Measurements from ENCODE around the gene LRRC32. TPM values are rescaled to one million over a fixed set of nuclear protein-coding genes. Genes with fewer than 3 reads are reported as not detected.
"Not testable (repeated sequence)": the region's sequence is repeated elsewhere in the genome, so short reads cannot be mapped to it uniquely, and the experiment has no call there.

Gene LRRC32
- total and polyA plus RNA-seq, 3 experiments from 2014 or later, result 0.06 to 2.8 (median 1.5) TPM

DNA sequence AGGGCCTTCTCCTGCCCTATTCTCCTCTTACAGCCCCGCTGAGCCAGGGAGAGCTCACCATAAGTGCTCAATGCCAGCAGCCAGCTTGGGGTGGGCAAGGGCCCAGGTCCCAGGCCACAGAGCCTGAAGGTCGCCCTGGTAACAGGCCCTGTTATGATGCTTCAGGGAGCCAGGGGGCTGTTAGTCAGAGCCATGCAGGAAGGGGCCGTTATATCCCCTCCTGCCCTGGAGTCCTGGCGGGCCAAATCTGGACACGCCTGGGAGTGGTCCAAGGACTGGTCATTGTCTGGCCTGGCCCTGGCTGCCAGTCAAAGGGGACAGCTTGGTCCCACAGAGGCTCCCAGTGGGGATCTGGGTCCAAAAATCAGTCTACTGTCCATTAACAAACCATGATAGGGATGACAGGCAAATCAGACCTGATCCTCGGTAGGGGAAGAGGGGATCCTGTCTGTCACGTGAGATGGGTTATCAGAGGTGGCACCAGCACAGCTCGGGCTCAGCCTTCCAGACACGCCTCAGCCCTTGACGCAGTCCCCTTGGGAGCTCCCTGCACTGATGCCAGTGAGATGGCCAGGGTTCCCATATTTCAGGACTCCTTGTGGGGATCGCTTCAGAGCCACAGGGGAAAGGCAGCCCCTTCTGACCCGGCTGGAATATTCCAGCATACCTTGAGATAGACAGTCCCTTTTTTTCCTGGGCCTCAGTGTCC is 55.9 kb downstream of the LRRC32 start:
- Mint-ChIP-seq H3K4me1 (no peaks in the 10 kb centered on the region), H3K27ac (no peak overlapping the region), H3K4me3 (no peak overlapping the region), H3K27me3 (peaks cover 5 to 10% of the 10 kb centered on the region in 2 donors), H3K36me3 (no peaks in the 10 kb centered on the region), H3K9me3 (peaks cover 0 to 6% (median 0%) of the 10 kb centered on the region in 5 donors)
- Histone ChIP-seq H3K4me1 (ENCODE audit: insufficient read depth, low read length) (no peaks in the 10 kb centered on the region), H3K27me3 (ENCODE audit: insufficient read depth, low read length, poor library complexity, severe bottlenecking) (no peaks in the 10 kb centered on the region), H3K36me3 (ENCODE audit: insufficient read depth, low read length) (no peaks in the 10 kb centered on the region), H3K4me3 (ENCODE audit: low read length) (no peak overlapping the region), H3K27ac (ENCODE audit: low read depth, low read length) (no peak overlapping the region), H3K9me3 (ENCODE audit: low read length) (no peaks in the 10 kb centered on the region)
- POLR2A ChIA-PET, result no interaction called here
- CTCF ChIA-PET, result no interaction called here
- peak in 1 of 5 donors; percentile 24 for DNase-seq

DNA sequence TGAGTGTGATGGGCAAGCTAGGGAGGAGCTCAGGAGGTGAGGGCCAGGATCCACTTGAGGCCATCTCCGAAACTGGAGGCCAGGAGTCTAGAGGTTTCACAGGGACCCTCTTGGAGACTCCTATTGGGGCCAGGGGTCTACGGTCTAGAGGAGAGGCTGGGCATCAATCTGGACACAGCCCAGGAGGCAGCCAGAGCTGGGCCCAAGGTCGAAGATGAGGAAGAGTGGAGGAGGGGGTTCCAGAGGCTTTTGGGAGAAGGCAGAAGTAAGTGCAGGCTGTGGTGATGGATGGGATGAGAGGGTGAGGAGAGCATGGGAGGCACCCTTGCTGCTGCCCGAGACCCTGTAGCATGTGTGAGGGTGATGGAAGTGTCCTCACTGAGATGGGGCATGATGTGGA is 56.6 kb downstream of the LRRC32 start:
- no peak for DNase-seq
- H3K9me3 ChIP-seq (ENCODE audit: low read length), result no peaks in the 10 kb centered on the region
- H3K4me3 ChIP-seq (ENCODE audit: low read length), result no peak overlapping the region
- Mint-ChIP-seq H3K27ac (peak overlapping the region in 1 of 8 donors; percentile 47), H3K36me3 (no peaks in the 10 kb centered on the region), H3K4me1 (no peaks in the 10 kb centered on the region), H3K9me3 (peaks cover 0 to 6% (median 0%) of the 10 kb centered on the region in 5 donors), H3K27me3 (peaks cover 5 to 8% of the 10 kb centered on the region in 2 donors), H3K4me3 (no peak overlapping the region)
- no peaks in the 10 kb centered on the region for H3K4me1 ChIP-seq (ENCODE audit: insufficient read depth, low read length)
- H3K36me3 ChIP-seq (ENCODE audit: insufficient read depth, low read length), result no peaks in the 10 kb centered on the region
- no peak overlapping the region for H3K27ac ChIP-seq (ENCODE audit: low read depth, low read length)
- POLR2A ChIA-PET, result no interaction called here
- CTCF ChIA-PET, result no interaction called here
- H3K27me3 ChIP-seq (ENCODE audit: insufficient read depth, low read length, poor library complexity, severe bottlenecking), result no peaks in the 10 kb centered on the region

DNA sequence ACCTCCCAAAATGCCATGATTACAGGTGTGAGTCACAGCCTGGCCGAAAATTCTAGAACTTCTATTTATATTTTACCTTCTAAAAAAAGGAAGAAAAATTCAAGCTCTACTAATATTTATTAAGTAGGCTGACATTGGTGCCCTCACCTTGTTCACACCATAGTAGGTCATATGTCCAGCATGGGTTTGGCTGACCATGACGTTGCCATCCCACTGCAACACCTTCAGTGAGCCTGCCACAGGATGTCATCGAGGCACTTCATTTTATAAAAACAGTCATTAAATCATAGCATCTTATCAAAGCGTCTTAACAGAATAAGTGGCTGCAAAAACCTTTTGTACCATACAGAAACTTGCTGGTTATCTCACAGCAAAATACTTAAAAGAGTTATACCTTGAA is 58.3 kb downstream of the LRRC32 start:
- peak in 1 of 5 donors; percentile 6 for DNase-seq
- no peaks in the 10 kb centered on the region for H3K36me3 Mint-ChIP-seq
- H3K4me3 Mint-ChIP-seq, result no peak overlapping the region
- peaks cover 5 to 6% of the 10 kb centered on the region in 2 donors for H3K27me3 Mint-ChIP-seq
- H3K9me3 Mint-ChIP-seq, result no peaks in the 10 kb centered on the region
- Histone ChIP-seq H3K36me3 (ENCODE audit: insufficient read depth, low read length) (no peaks in the 10 kb centered on the region), H3K4me3 (ENCODE audit: low read length) (no peak overlapping the region), H3K9me3 (ENCODE audit: low read length) (no peaks in the 10 kb centered on the region), H3K27ac (ENCODE audit: low read depth, low read length) (no peak overlapping the region), H3K27me3 (ENCODE audit: insufficient read depth, low read length, poor library complexity, severe bottlenecking) (no peaks in the 10 kb centered on the region), H3K4me1 (ENCODE audit: insufficient read depth, low read length) (no peaks in the 10 kb centered on the region)
- H3K27ac Mint-ChIP-seq, result no peak overlapping the region
- POLR2A ChIA-PET, result interaction anchor here (0.6 kb wide), 1 partner anchor 1431 kb away, joined by 3 read pairs; no protein-coding TSS in a partner anchor
- CTCF ChIA-PET, result no interaction called here
- no peaks in the 10 kb centered on the region for H3K4me1 Mint-ChIP-seq

DNA sequence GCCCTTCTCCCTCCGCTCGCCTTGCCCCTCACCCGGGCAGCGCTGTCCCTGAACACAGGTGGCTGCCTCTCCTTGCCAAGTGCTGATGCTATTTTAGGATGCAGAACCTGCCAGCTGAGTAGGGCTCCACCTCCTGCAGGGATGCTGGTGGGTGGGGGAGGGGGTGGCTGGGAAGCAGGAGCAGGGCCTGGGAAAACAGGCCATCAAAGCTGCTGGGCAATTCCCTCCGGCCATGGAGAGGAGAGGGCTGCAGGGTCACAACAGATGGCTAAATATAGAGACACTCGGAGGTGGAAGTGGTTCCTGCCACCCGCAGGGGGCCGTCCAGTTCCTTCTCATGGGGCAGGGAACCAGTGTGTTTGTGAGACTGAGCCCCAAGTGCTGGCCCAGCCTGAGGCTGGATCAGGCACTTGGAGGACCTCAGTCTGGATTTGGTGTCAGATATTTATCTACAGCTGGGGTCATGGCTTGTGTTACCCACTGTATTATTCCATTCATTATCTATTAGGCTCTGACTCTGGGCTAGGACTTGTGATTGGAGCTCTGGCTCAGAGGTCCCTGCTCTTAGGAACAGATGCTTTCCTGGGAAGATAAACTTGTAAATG is 59.6 kb downstream of the LRRC32 start:
- no peak overlapping the region for H3K4me3 ChIP-seq (ENCODE audit: low read length)
- H3K36me3 ChIP-seq (ENCODE audit: insufficient read depth, low read length), result no peaks in the 10 kb centered on the region
- Mint-ChIP-seq H3K27me3 (peaks cover 0 to 3% of the 10 kb centered on the region in 2 donors), H3K36me3 (no peaks in the 10 kb centered on the region), H3K9me3 (no peaks in the 10 kb centered on the region), H3K27ac (no peak overlapping the region), H3K4me3 (no peak overlapping the region), H3K4me1 (no peaks in the 10 kb centered on the region)
- ChIA-PET CTCF (no interaction called here), POLR2A (no interaction called here)
- H3K27ac ChIP-seq (ENCODE audit: low read depth, low read length), result no peak overlapping the region
- H3K4me1 ChIP-seq (ENCODE audit: insufficient read depth, low read length), result no peaks in the 10 kb centered on the region
- H3K27me3 ChIP-seq (ENCODE audit: insufficient read depth, low read length, poor library complexity, severe bottlenecking), result no peaks in the 10 kb centered on the region
- peak in 1 of 5 donors; percentile 9 for DNase-seq
- H3K9me3 ChIP-seq (ENCODE audit: low read length), result no peaks in the 10 kb centered on the region

DNA sequence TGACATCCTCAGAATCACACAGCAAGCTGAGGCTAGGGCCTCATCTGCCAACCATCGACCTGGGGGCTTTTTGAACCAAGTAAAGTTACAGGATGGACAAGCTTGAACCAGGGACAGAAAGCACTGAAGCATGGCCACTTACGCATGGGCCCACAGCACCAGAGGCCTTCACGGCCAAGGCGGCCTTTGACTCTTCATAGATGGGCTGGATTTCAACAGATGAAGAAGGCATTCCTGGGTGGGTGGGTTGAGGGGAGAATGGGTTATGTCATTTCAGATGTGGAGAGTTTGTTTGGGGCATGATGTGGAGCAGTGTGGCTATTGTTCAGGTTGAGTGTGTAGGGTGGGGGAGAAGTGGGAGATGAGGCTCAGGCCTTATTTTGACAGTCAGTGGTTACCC is 60.2 kb downstream of the LRRC32 start:
- CTCF ChIA-PET, result no interaction called here

DNA sequence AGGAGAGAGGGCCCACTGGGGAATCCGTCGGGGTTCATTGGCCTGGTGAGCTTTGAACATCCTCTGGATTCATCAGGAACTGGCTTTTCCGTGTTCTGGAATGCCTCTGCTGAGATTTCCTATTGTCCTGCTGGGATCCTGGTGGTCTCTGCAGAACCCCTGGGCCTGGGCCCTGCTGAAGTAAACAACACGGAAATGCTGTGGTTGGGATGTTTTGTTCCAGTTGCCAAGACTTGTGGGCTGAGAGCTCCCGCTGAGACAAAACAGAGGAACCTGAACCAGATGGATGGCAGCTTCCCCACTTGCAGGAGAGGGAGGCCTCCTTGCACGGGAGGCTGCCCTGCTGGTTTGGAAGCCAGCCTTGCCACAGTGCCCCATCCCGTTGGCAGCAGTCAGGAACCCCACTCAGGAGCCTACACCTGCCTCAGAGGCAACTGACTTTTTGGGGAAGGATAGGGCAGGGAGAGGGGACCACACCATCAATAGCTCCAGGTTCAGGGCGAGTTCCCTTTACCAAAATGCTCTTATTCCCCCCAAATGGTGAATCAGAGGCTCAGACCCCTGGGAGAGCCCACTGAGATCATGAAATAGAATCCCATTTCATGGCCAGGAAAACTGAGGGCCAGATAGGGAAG is 60.7 kb downstream of the LRRC32 start:
- H3K27me3 Mint-ChIP-seq, result peaks cover 0 to 1% of the 10 kb centered on the region in 2 donors
- no peaks in the 10 kb centered on the region for H3K36me3 Mint-ChIP-seq
- Histone ChIP-seq H3K9me3 (ENCODE audit: low read length) (no peaks in the 10 kb centered on the region), H3K36me3 (ENCODE audit: insufficient read depth, low read length) (no peaks in the 10 kb centered on the region), H3K4me1 (ENCODE audit: insufficient read depth, low read length) (no peaks in the 10 kb centered on the region), H3K27me3 (ENCODE audit: insufficient read depth, low read length, poor library complexity, severe bottlenecking) (no peaks in the 10 kb centered on the region), H3K27ac (ENCODE audit: low read depth, low read length) (no peak overlapping the region), H3K4me3 (ENCODE audit: low read length) (no peak overlapping the region)
- POLR2A ChIA-PET, result no interaction called here
- no peak for DNase-seq
- CTCF ChIA-PET, result no interaction called here
- no peak overlapping the region for H3K4me3 Mint-ChIP-seq
- H3K4me1 Mint-ChIP-seq, result no peaks in the 10 kb centered on the region
- no peak overlapping the region for H3K27ac Mint-ChIP-seq
- no peaks in the 10 kb centered on the region for H3K9me3 Mint-ChIP-seq

More for the DNA sequence above, 60.2 kb downstream of the LRRC32 start:
- no peaks in the 10 kb centered on the region for H3K9me3 Mint-ChIP-seq
- no peak overlapping the region for H3K4me3 Mint-ChIP-seq
- DNase-seq, result no peak
- no peak overlapping the region for H3K27ac Mint-ChIP-seq
- Histone ChIP-seq H3K9me3 (ENCODE audit: low read length) (no peaks in the 10 kb centered on the region), H3K4me3 (ENCODE audit: low read length) (no peak overlapping the region), H3K27ac (ENCODE audit: low read depth, low read length) (no peak overlapping the region), H3K27me3 (ENCODE audit: insufficient read depth, low read length, poor library complexity, severe bottlenecking) (no peaks in the 10 kb centered on the region), H3K36me3 (ENCODE audit: insufficient read depth, low read length) (no peaks in the 10 kb centered on the region), H3K4me1 (ENCODE audit: insufficient read depth, low read length) (no peaks in the 10 kb centered on the region)
- no peaks in the 10 kb centered on the region for H3K36me3 Mint-ChIP-seq
- H3K27me3 Mint-ChIP-seq, result peaks cover 0 to 1% of the 10 kb centered on the region in 2 donors
- no peaks in the 10 kb centered on the region for H3K4me1 Mint-ChIP-seq
- POLR2A ChIA-PET, result no interaction called here

DNA sequence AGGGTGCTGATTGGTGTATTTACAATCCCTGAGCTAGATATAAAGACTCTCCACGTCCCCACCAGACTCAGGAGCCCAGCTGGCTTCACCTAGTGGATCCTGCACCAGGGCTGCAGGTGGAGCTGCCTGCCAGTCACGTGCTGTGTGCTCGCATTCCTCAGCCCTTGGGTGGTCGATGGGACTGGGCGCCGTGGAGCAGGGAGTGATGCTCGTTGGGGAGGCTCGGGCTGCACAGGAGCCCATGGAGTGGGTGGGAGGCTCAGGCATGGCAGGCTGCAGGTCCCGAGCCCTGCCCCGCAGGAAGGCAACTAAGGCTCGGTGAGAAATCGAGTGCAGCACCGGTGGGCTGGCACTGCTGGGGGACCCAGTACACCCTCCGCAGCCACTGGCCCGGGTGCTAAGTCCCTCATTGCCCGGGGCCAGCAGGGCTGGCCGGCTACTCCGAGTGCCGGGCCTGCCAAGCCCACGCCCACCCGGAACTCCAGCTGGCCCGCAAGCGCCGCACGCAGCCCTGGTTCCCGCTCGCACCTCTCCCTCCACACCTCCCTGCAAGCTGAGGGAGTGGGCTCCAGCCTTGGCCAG is 61.6 kb downstream of the LRRC32 start:
- CTCF ChIA-PET, result interaction anchor here (1.3 kb wide), 1 partner anchor 9 kb away, joined by 3 read pairs; no protein-coding TSS in a partner anchor
- POLR2A ChIA-PET; H3K27me3 ChIP-seq (ENCODE audit: insufficient read depth, low read length, poor library complexity, severe bottlenecking); H3K27me3 Mint-ChIP-seq; H3K4me3 ChIP-seq (ENCODE audit: low read length); H3K9me3 ChIP-seq (ENCODE audit: low read length); H3K36me3 Mint-ChIP-seq; H3K4me1 ChIP-seq (ENCODE audit: insufficient read depth, low read length); H3K27ac Mint-ChIP-seq; DNase-seq; H3K36me3 ChIP-seq (ENCODE audit: insufficient read depth, low read length); H3K27ac ChIP-seq (ENCODE audit: low read depth, low read length); H3K9me3 Mint-ChIP-seq; H3K4me3 Mint-ChIP-seq; H3K4me1 Mint-ChIP-seq: not testable (repeated sequence)

DNA sequence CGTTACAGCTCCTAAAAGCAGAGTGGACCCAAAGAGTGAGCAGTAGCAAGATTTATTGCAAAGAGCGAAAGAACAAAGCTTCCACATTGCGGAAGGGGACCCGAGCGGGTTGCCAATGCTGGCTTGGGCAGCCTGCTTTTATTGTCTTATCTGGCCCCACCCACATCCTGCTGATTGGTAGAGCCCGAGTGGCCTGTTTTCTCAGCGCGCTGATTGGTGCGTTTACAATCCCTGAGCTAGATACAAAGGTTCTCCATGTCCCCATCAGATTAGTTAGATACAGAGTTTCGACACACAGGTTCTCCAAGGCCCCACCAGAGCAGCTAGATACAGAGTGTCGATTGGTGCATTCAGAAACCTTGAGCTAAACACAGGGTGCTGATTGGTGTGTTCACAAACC is 62.3 kb downstream of the LRRC32 start:
- not testable (repeated sequence) for DNase-seq, H3K4me1 Mint-ChIP-seq
- CTCF ChIA-PET, result interaction anchor here (1.3 kb wide), 1 partner anchor 8 kb away, joined by 3 read pairs; no protein-coding TSS in a partner anchor

More for the DNA sequence above, 62.3 kb downstream of the LRRC32 start:
- H3K36me3 ChIP-seq (ENCODE audit: insufficient read depth, low read length); H3K9me3 Mint-ChIP-seq; H3K36me3 Mint-ChIP-seq; H3K27me3 ChIP-seq (ENCODE audit: insufficient read depth, low read length, poor library complexity, severe bottlenecking); H3K4me1 ChIP-seq (ENCODE audit: insufficient read depth, low read length); POLR2A ChIA-PET; H3K4me3 ChIP-seq (ENCODE audit: low read length); H3K27me3 Mint-ChIP-seq; H3K9me3 ChIP-seq (ENCODE audit: low read length); H3K4me3 Mint-ChIP-seq; H3K27ac ChIP-seq (ENCODE audit: low read depth, low read length): not testable (repeated sequence)
- H3K27ac Mint-ChIP-seq, result peak overlapping the region in 1 of 8 donors; percentile 4
